Suppressor macrophage treated with lipopolysaccharide for 4 hours (primary cell): Measurements from ENCODE around the gene TEX22.

ENCODE experiments used
- DNase-seq: peaks from one replicate; pipeline ENCODE4 v3.0.0-alpha.2; 2020

The TEX22 gene

GRCh38 chr14:105422695-105423487 lies 24.6 kb downstream of the TEX22 start:
- no peak for DNase-seq

- no peak for DNase-seq
Measured at GRCh38 chr14:105423488-105424195, 25.3 kb downstream of the TEX22 start.

- DNase-seq = no peak
Measured at GRCh38 chr14:105424861-105425260, 26.5 kb downstream of the TEX22 start.

- no peak for DNase-seq
Measured at GRCh38 chr14:105425823-105426247, 27.5 kb downstream of the TEX22 start.

GRCh38 chr14:105426416-105427130 lies 28.2 kb downstream of the TEX22 start:
- DNase-seq = no peak

GRCh38 chr14:105427412-105427811 lies 29.1 kb downstream of the TEX22 start:
- DNase-seq = no peak

- no peak for DNase-seq
Measured at GRCh38 chr14:105427936-105428485, 29.7 kb downstream of the TEX22 start.

- DNase-seq = no peak
Measured at GRCh38 chr14:105430042-105430441, 31.7 kb downstream of the TEX22 start.

- no peak for DNase-seq
Measured at GRCh38 chr14:105430565-105430964, 32.2 kb downstream of the TEX22 start.

- DNase-seq = no peak
Measured at GRCh38 chr14:105431256-105431655, 32.9 kb downstream of the TEX22 start.

GRCh38 chr14:105432657-105433056 lies 34.3 kb downstream of the TEX22 start:
- no peak for DNase-seq

GRCh38 chr14:105433161-105433605 lies 34.8 kb downstream of the TEX22 start:
- DNase-seq = no peak

- DNase-seq = no peak
Measured at GRCh38 chr14:105436402-105436801, 38.1 kb downstream of the TEX22 start.

- no peak for DNase-seq
Measured at GRCh38 chr14:105436891-105437722, 38.8 kb downstream of the TEX22 start.

GRCh38 chr14:105437723-105438500 lies 39.6 kb downstream of the TEX22 start:
- DNase-seq = no peak

GRCh38 chr14:105439179-105439578 lies 40.8 kb downstream of the TEX22 start:
- no peak for DNase-seq

GRCh38 chr14:105439710-105440553 lies 41.6 kb downstream of the TEX22 start:
- no peak for DNase-seq

GRCh38 chr14:105440554-105440900 lies 42.2 kb downstream of the TEX22 start:
- no peak for DNase-seq

GRCh38 chr14:105440992-105441391 lies 42.7 kb downstream of the TEX22 start:
- DNase-seq = no peak

- no peak for DNase-seq
Measured at GRCh38 chr14:105442125-105442524, 43.8 kb downstream of the TEX22 start.

GRCh38 chr14:105442834-105443233 lies 44.5 kb downstream of the TEX22 start:
- no peak for DNase-seq
